K562 (cell line): Measurements from ENCODE around the gene DNAJC17. TPM values are rescaled to one million over a fixed set of nuclear protein-coding genes. Genes with fewer than 3 reads are reported as not detected.
A peak's percentile ranks its signal among the peaks of the same experiment; 100 is the strongest.

ENCODE experiments used
- ATAC-seq: fragments of 200-7000 bp; cut with Tn5 transposase; 3 replicates; pipeline ENCODE4 v1.9.1; 2020; ENCODE audit warnings: moderate library complexity
- BruUV-seq: library from RNA; stranded (reverse); fragments of 400-500 nt; replicated peaks from 2 replicates; lab custom pipeline; 2021; lab: Mats Ljungman, UMichigan
- CTCF ChIA-PET: fragments of 300-600 bp; formaldehyde crosslinking; extraction: SDS; loops from one replicate; lab custom pipeline; 2021; ENCODE audit warnings: low intra/inter-chr PET ratio; lab: Yijun Ruan, JAX
- POLR2A ChIA-PET: fragments of 300-600, 350-650 bp; sonication (Branson Sonifier 250); formaldehyde crosslinking; extraction: SDS; loops from one replicate; lab custom pipeline; 2021; ENCODE audit warnings: antibody characterized with exemption, inconsistent platforms; lab: Yijun Ruan, JAX
- DNase-seq, 4 experiments: peaks; one replicate each; pipeline versions ENCODE4 v3.0.0 to v3.0.0-alpha.2; 2011 to 2018; ENCODE audit warnings: low spot score in 3 of 4, mixed read lengths in 3 of 4; ENCODE audit errors: extremely low read depth in 1 of 4
- FAIRE-seq: peaks from 2 replicates; lab custom pipeline; 2011; peaks lifted over from hg19 to GRCh38; lab: Jason Lieb, UNC
- H2AFZ ChIP-seq: 2 replicates; pipeline ENCODE4 v1.6.0; 2011; ENCODE audit warnings: low read depth, low read length, control low read depth, inconsistent platforms
- H3K27ac ChIP-seq: fragments of 200-600 bp; 3 replicates; pipeline ENCODE4 v1.8.0; 2011; ENCODE audit warnings: low read depth, mild to moderate bottlenecking, control low read depth, inconsistent platforms, low read length, moderate library complexity, mixed read lengths; ENCODE audit errors: extremely low read depth
- H3K27me3 ChIP-seq, 2 experiments: fragments of 300-600 bp in 1 of 2; 2 replicates in 1 of 2; 3 replicates in 1 of 2; pipeline versions ENCODE4 v1.6.0 to v1.8.0; 2011; ENCODE audit warnings: inconsistent platforms in 2 of 2, low read length in 2 of 2, mild to moderate bottlenecking in 1 of 2, mixed read lengths in 1 of 2, moderate library complexity in 1 of 2; ENCODE audit not compliant: control insufficient read depth in 2 of 2, insufficient read depth in 2 of 2
- H3K36me3 ChIP-seq: fragments of 300-600 bp; 3 replicates; pipeline ENCODE4 v1.8.0; 2011; ENCODE audit warnings: mild to moderate bottlenecking, low read length, inconsistent platforms; ENCODE audit not compliant: control insufficient read depth, insufficient read depth
- H3K4me1 ChIP-seq, 2 experiments: fragments of 200-600 bp in 1 of 2; replicated peaks in 1 of 2; 2 replicates in 1 of 2; 3 replicates in 1 of 2; pipeline versions ENCODE4 v1.5.1 to v1.8.0; 2011; ENCODE audit warnings: inconsistent platforms in 2 of 2, low read length in 2 of 2, mild to moderate bottlenecking in 1 of 2, mixed read lengths in 1 of 2, moderate library complexity in 1 of 2; ENCODE audit not compliant: control insufficient read depth in 2 of 2, insufficient read depth in 2 of 2
- H3K4me2 ChIP-seq: 2 replicates; pipeline ENCODE4 v1.6.1; 2011; ENCODE audit warnings: low read length, control low read depth, inconsistent platforms, mixed read lengths; ENCODE audit not compliant: insufficient read depth
- H3K4me3 ChIP-seq: fragments of 200-600 bp; sonication (generic), shearing (Covaris generic); 2 replicates; pipeline ENCODE4 v1.5.1; 2016; ENCODE audit warnings: control low read depth, inconsistent platforms
- H3K79me2 ChIP-seq: fragments of 200-600 bp; 3 replicates; pipeline ENCODE4 v1.8.0; 2011; ENCODE audit warnings: low read length, inconsistent platforms; ENCODE audit not compliant: control insufficient read depth, insufficient read depth
- H3K9ac ChIP-seq, 2 experiments: 2 replicates each; pipeline versions ENCODE4 v1.6.0 to v1.6.1; 2011; ENCODE audit warnings: low read depth in 2 of 2, low read length in 2 of 2, control low read depth in 1 of 2, inconsistent platforms in 1 of 2, mild to moderate bottlenecking in 1 of 2, mixed read lengths in 1 of 2; ENCODE audit not compliant: insufficient read depth in 1 of 2
- H3K9me1 ChIP-seq: one replicate; pipeline ENCODE4 v1.6.0; 2011; ENCODE audit warnings: inconsistent platforms, mild to moderate bottlenecking, low read length, moderate library complexity; ENCODE audit not compliant: control insufficient read depth, insufficient read depth
- H3K9me3 ChIP-seq: replicated peaks from 2 replicates; pipeline ENCODE4 v1.5.1; 2011; ENCODE audit warnings: low read depth, low read length, inconsistent platforms; ENCODE audit not compliant: control insufficient read depth, insufficient read depth
- H4K20me1 ChIP-seq: replicated peaks from 2 replicates; pipeline ENCODE4 v1.6.1; 2011; ENCODE audit warnings: low read length, inconsistent platforms, mixed read lengths; ENCODE audit not compliant: control insufficient read depth, insufficient read depth
- ARID2 ChIP-seq: fragments of 450-650 bp; IDR thresholded peaks from 2 replicates; pipeline ENCODE4 v1.6.1; 2017; ENCODE audit warnings: antibody characterized with exemption, mild to moderate bottlenecking
- E2F3 ChIP-seq: fragments of 250-450 bp; sonication (Bioruptor Pico); IDR thresholded peaks from 2 replicates; pipeline ENCODE4 v1.4.0; 2020; ENCODE audit warnings: mild to moderate bottlenecking
- ELF2 ChIP-seq: fragments of 250-450 bp; sonication (Bioruptor Pico); IDR thresholded peaks from 2 replicates; pipeline ENCODE4 v1.5.0; 2021; ENCODE audit warnings: mild to moderate bottlenecking
- HDAC2 ChIP-seq: fragments of 450-650 bp; IDR thresholded peaks from 2 replicates; pipeline ENCODE4 v1.6.1; 2016; ENCODE audit warnings: mild to moderate bottlenecking
- MTA2 ChIP-seq: fragments of 450-650 bp; IDR thresholded peaks from 2 replicates; pipeline ENCODE4 v1.6.1; 2016; ENCODE audit warnings: low read depth
- PTTG1 ChIP-seq: fragments of 450-650 bp; IDR thresholded peaks from 2 replicates; pipeline ENCODE4 v1.6.1; 2016; ENCODE audit warnings: low read depth, mild to moderate bottlenecking, missing genetic modification characterization, missing compliant biosample characterization
- RBM22 ChIP-seq: fragments of 200-400 bp; formaldehyde crosslinking; IDR thresholded peaks from 2 replicates; pipeline ENCODE4 v1.6.1; 2018; ENCODE audit warnings: low read length, low read depth; ENCODE audit not compliant: poor library complexity, severe bottlenecking
- SIX5 ChIP-seq, 2 experiments: IDR thresholded peaks; 2 replicates each; pipeline ENCODE4 v1.6.1; 2011; ENCODE audit warnings: low read length in 2 of 2, borderline replicate concordance in 1 of 2, low read depth in 1 of 2, mild to moderate bottlenecking in 1 of 2, moderate library complexity in 1 of 2; ENCODE audit not compliant: insufficient read depth in 1 of 2
- ZBED1 ChIP-seq: IDR thresholded peaks from 2 replicates; pipeline ENCODE4 v1.6.1; 2014
- ZBTB8A ChIP-seq: fragments of 450-650 bp; IDR thresholded peaks from 2 replicates; pipeline ENCODE4 v1.6.1; 2018; ENCODE audit warnings: mild to moderate bottlenecking, moderate library complexity; ENCODE audit not compliant: partially characterized antibody
- ZNF143 ChIP-seq: sonication (generic); formaldehyde crosslinking; IDR thresholded peaks from 2 replicates; pipeline ENCODE4 v1.9.0; 2022; ENCODE audit warnings: mild to moderate bottlenecking, missing genetic modification reagents
- ZNF175 ChIP-seq: fragments of 200-800 bp; sonication (Bioruptor generic); IDR thresholded peaks from 2 replicates; pipeline ENCODE4 v1.6.1; 2016; ENCODE audit warnings: low read depth, mild to moderate bottlenecking, missing genetic modification characterization, missing compliant biosample characterization
- ZNF699 ChIP-seq: fragments of 250-450 bp; sonication (Bioruptor Pico); IDR thresholded peaks from 2 replicates; pipeline ENCODE4 v1.8.0; 2021; ENCODE audit warnings: mild to moderate bottlenecking, moderate library complexity; ENCODE audit not compliant: insufficient replicate concordance
- WGBS: fragments of 100-300 bp; shearing (Covaris generic); methylation state at CpG from one replicate; pipeline ENCODE4 v1.1.6; 2016; ENCODE audit warnings: low coverage, mixed read lengths; ENCODE audit not compliant: insufficient coverage; ENCODE audit errors: missing lambda C conversion rate; 5-methylcytosine and 5-hydroxymethylcytosine counted together
- in situ Hi-C: fragments of 300-500 bp; cut with MboI; formaldehyde crosslinking; loops from 4 replicates; pipeline ENCODE4 v1.15.0; 2018; ENCODE audit warnings: inconsistent platforms, mixed read lengths
- intact Hi-C: fragments of 100-400 bp; cut with micrococcal nuclease; formaldehyde crosslinking; loops from 2 replicates; pipeline ENCODE4 v1.14.2; 2022
- polyA plus RNA-seq, 8 experiments: library from polyadenylated mRNA; depleted of rRNA in 4 of 8; stranded (reverse) in 5 of 8; unstranded in 3 of 8; fragments of >200 nt; fragmentation: Nextera tagmentation in 2 of 8; fragmentation: Illumina TruSeq in 1 of 8; extraction: Ambion mirVana in 2 of 8; extraction: Trizol in 1 of 8; gene quantifications; 2 replicates each; pipeline versions ENCODE4 v1.2.1 to v1.2.3, GENCODE V29; 2011 to 2014; ENCODE audit warnings: inconsistent platforms in 1 of 8, missing spikeins in 1 of 8
- total RNA-seq, 7 experiments: library from RNA; depleted of rRNA in 6 of 7; stranded (reverse); fragments of >200 nt in 6 of 7; fragmentation: Illumina TruSeq in 2 of 7; extraction: Trizol in 2 of 7; gene quantifications; 2 replicates each; pipeline versions ENCODE4 v1.2.1 to v1.2.3, GENCODE V29; 2011 to 2021; ENCODE audit warnings: low replicate concordance in 1 of 7
- TF ChIP-seq, protein P1 (sequence below), 2 experiments: IDR thresholded peaks; 2 replicates each; pipeline ENCODE4 v1.6.1; 2011; ENCODE audit warnings: borderline replicate concordance in 1 of 2, control low read depth in 1 of 2, low read depth in 1 of 2, low read length in 1 of 2, mild to moderate bottlenecking in 1 of 2, mixed read lengths in 1 of 2, moderate library complexity in 1 of 2; ENCODE audit not compliant: insufficient read depth in 1 of 2, insufficient read length in 1 of 2, poor library complexity in 1 of 2, severe bottlenecking in 1 of 2; ENCODE audit errors: extremely low read depth in 1 of 2
- TF ChIP-seq, protein P2 (sequence below): sonication (generic); formaldehyde crosslinking; IDR thresholded peaks from 2 replicates; pipeline ENCODE4 v1.8.0; 2022; ENCODE audit warnings: mild to moderate bottlenecking, missing genetic modification reagents, borderline replicate concordance

The DNAJC17 gene
- total and polyA plus RNA-seq, 9 of the 15 experiments (the other 6 are each of a cell fraction or from before 2014, with no cell fraction given) = 2.4 to 79.4 (median 44.2) TPM

DNA sequence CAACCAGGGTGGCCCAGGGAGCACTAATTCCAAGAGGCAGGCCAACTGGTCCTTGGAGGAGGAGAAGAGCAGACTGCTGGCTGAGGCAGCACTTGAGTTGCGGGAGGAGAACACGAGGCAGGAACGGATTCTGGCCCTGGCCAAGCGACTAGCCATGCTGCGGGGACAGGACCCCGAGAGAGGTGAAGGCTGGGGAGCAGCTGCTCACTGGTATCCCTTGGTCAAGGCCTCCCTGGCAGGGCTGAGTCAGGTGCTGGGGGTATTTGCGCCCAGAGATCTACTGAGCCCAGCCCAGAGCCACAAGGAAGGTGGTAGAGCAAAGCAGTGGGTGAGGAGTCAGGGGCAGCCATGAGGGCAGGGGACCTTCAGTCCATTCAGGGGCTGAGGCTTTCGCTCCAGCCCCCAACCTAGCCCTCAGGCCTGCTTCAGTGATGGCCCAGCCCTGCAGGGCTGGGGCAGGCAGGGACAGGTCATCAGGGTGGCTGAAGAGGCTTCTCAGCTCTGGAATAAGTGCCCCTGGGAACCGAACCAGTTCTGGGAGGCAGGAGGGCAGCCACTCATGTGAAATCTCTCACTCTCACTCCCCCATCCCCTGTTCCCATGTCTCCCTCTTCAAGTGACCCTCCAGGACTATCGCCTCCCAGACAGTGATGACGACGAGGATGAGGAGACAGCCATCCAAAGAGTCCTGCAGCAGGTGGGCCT, 5.6 kb upstream of the DNAJC17 start (continued):
- TF ChIP-seq, protein P1, sequence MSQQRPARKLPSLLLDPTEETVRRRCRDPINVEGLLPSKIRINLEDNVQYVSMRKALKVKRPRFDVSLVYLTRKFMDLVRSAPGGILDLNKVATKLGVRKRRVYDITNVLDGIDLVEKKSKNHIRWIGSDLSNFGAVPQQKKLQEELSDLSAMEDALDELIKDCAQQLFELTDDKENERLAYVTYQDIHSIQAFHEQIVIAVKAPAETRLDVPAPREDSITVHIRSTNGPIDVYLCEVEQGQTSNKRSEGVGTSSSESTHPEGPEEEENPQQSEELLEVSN (IDR thresholded peaks at IDR 0.05; ENCODE audit: borderline replicate concordance in 1 of 2, extremely low read depth in 1 of 2, insufficient read depth in 1 of 2, insufficient read length in 1 of 2, low read depth in 1 of 2, low read length in 1 of 2, poor library complexity in 1 of 2, severe bottlenecking in 1 of 2) = no peak
- TF ChIP-seq MTA2 (no peak), HDAC2 (no peak), E2F3 (CRISPR knock-in tag) (no peak), ZBED1 (no peak)

DNA sequence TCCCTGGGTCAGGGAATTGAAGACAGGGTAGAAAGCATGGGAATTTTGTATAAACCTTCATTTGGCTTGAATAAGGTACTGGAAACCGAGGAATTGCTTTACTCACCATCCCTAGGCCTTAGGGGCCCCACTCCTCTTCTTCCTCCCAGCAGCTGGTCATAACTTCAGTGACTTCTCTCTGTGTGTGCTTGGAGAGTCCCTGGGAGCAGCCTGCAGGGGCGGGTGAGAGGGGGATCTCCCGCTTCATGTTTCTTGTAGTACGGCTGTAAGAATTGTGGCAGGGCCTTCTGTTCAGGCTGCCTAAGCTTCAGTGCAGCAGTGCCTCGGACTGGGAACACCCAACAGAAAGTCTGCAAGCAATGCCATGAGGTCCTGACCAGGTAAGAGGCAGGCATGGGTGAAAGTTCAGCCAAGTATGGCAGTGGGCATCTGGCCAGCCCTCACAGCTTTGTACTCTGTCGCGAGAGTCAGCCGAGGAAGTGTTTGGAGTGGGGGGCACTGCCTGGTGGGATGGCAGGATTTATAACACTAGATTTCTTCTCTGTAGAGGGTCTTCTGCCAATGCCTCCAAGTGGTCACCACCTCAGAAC, 1.7 kb upstream of the DNAJC17 start:
- ChIA-PET CTCF (no interaction called here), POLR2A (interaction anchor here (0.7 kb wide), 1 partner anchor 224 kb away, joined by 4 read pairs; no protein-coding TSS in a partner anchor)
- 80% methylated on average over 7 of the region's 8 CpGs for WGBS
- H3K9me3 ChIP-seq = no peaks in the 10 kb centered on the region; the same call in 1 of the 2 replicates
- no peaks in the 10 kb centered on the region for H3K9me1 ChIP-seq
- in situ Hi-C loops = no loop called here
- H3K4me2 ChIP-seq = no peak overlapping the region
- H3K27me3 ChIP-seq = no peaks in the 10 kb centered on the region
- DNase-seq (no peak), FAIRE-seq (no peak), ATAC-seq (no peak)
- H3K4me3 ChIP-seq = no peak overlapping the region
- H2AFZ ChIP-seq = no peak overlapping the region
- intact Hi-C loops = no loop called here
- peaks cover 19% of the 10 kb centered on the region for H3K79me2 ChIP-seq
- H3K36me3 ChIP-seq = peaks cover 26% of the 10 kb centered on the region
- H3K27ac ChIP-seq = no peak overlapping the region
- BruUV-seq = TSS peak; percentile 54
- no peaks in the 10 kb centered on the region for H4K20me1 ChIP-seq
- H3K4me1 ChIP-seq = peaks cover 15 to 17% of the 10 kb centered on the region in 2 experiments; a peak in 4 of 5 replicates
- 0 out of 4 replicates have a peak overlapping the region, but pooled peaks of 1 of the 2 experiments have one; percentile 17 for H3K9ac ChIP-seq
- TF ChIP-seq PTTG1 (no peak), RBM22 (no peak), ZBED1 (no peak), ELF2 (no peak), ARID2 (no peak), SIX5 (IDR thresholded peaks at IDR 0.05; ENCODE audit: borderline replicate concordance in 1 of 2, insufficient read depth in 1 of 2, low read depth in 1 of 2, low read length in 2 of 2) (no peak), ZNF143 (CRISPR knock-in tag) (no peak), ZNF175 (no peak), ZNF699 (no peak), ZBTB8A (no peak)
- TF ChIP-seq, protein P2, sequence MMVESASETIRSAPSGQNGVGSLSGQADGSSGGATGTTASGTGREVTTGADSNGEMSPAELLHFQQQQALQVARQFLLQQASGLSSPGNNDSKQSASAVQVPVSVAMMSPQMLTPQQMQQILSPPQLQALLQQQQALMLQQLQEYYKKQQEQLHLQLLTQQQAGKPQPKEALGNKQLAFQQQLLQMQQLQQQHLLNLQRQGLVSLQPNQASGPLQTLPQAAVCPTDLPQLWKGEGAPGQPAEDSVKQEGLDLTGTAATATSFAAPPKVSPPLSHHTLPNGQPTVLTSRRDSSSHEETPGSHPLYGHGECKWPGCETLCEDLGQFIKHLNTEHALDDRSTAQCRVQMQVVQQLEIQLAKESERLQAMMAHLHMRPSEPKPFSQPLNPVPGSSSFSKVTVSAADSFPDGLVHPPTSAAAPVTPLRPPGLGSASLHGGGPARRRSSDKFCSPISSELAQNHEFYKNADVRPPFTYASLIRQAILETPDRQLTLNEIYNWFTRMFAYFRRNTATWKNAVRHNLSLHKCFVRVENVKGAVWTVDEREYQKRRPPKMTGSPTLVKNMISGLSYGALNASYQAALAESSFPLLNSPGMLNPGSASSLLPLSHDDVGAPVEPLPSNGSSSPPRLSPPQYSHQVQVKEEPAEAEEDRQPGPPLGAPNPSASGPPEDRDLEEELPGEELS = no peak
